Astrocyte (in vitro differentiated cells and primary cell): Measurements from ENCODE around the gene MAP4K2. TPM values are rescaled to one million over a fixed set of nuclear protein-coding genes. Genes with fewer than 3 reads are reported as not detected.

Experiments used
- DNase-seq: peaks from one replicate; pipeline ENCODE4 v3.0.0-alpha.2; 2010; ENCODE audit warnings: low read depth
- FAIRE-seq: peaks from 2 replicates; lab custom pipeline; 2011; peaks lifted over from hg19 to GRCh38; lab: Jason Lieb, UNC
- H2AFZ ChIP-seq: 2 replicates; pipeline ENCODE4 v1.6.0; 2012; ENCODE audit warnings: low read depth, low read length, inconsistent platforms
- H3K27ac ChIP-seq: 2 replicates; pipeline ENCODE4 v1.5.1; 2011; ENCODE audit warnings: low read depth, low read length, inconsistent platforms
- H3K27me3 ChIP-seq: 2 replicates; pipeline ENCODE4 v1.6.0; 2011; ENCODE audit warnings: low read length, inconsistent platforms; ENCODE audit not compliant: insufficient read depth
- H3K36me3 ChIP-seq: 2 replicates; pipeline ENCODE4 v1.5.1; 2011; ENCODE audit warnings: low read length, inconsistent platforms; ENCODE audit not compliant: insufficient read depth
- H3K4me1 ChIP-seq: 2 replicates; pipeline ENCODE4 v1.5.1; 2011; ENCODE audit warnings: low read length, inconsistent platforms; ENCODE audit not compliant: insufficient read depth
- H3K4me2 ChIP-seq: 2 replicates; pipeline ENCODE4 v1.6.0; 2012; ENCODE audit warnings: low read length, inconsistent platforms
- H3K4me3 ChIP-seq: 2 replicates; pipeline ENCODE4 v1.5.1; 2011; ENCODE audit warnings: low read depth, mild to moderate bottlenecking, low read length, inconsistent platforms; ENCODE audit not compliant: insufficient read depth
- H3K79me2 ChIP-seq: 2 replicates; pipeline ENCODE4 v1.6.0; 2012; ENCODE audit warnings: mild to moderate bottlenecking, low read length, inconsistent platforms; ENCODE audit not compliant: insufficient read depth
- H3K9ac ChIP-seq: 2 replicates; pipeline ENCODE4 v1.6.0; 2012; ENCODE audit warnings: mild to moderate bottlenecking, low read length, inconsistent platforms
- H3K9me3 ChIP-seq: 2 replicates; pipeline ENCODE4 v1.5.1; 2012; ENCODE audit warnings: low read depth, mild to moderate bottlenecking, low read length, inconsistent platforms; ENCODE audit not compliant: insufficient read depth
- H4K20me1 ChIP-seq: 2 replicates; pipeline ENCODE4 v1.6.0; 2012; ENCODE audit warnings: low read length, inconsistent platforms; ENCODE audit not compliant: insufficient read depth
- H3K27ac Mint-ChIP-seq: one replicate; pipeline ENCODE4 v1.8.0; 2021; ENCODE audit warnings: mild to moderate bottlenecking, mixed read lengths; ENCODE audit not compliant: unreplicated experiment
- H3K27me3 Mint-ChIP-seq: one replicate; pipeline ENCODE4 v1.8.0; 2021; ENCODE audit warnings: low read depth, mixed read lengths; ENCODE audit not compliant: unreplicated experiment
- H3K36me3 Mint-ChIP-seq: one replicate; pipeline ENCODE4 v1.8.0; 2021; ENCODE audit warnings: low read depth, mixed read lengths; ENCODE audit not compliant: unreplicated experiment
- H3K4me1 Mint-ChIP-seq: one replicate; pipeline ENCODE4 v1.8.0; 2021; ENCODE audit warnings: low read depth, mixed read lengths; ENCODE audit not compliant: unreplicated experiment
- H3K4me3 Mint-ChIP-seq: one replicate; pipeline ENCODE4 v1.8.0; 2021; ENCODE audit warnings: mild to moderate bottlenecking, moderate library complexity, mixed read lengths; ENCODE audit not compliant: unreplicated experiment
- H3K9me3 Mint-ChIP-seq: one replicate; pipeline ENCODE4 v1.8.0; 2021; ENCODE audit warnings: mild to moderate bottlenecking, mixed read lengths; ENCODE audit not compliant: unreplicated experiment
- EZH2 ChIP-seq: IDR thresholded peaks from 2 replicates; pipeline ENCODE4 v1.6.1; 2012; ENCODE audit warnings: mild to moderate bottlenecking, low read length, inconsistent platforms; ENCODE audit not compliant: insufficient read depth
- total RNA-seq: library from RNA; stranded (reverse); gene quantifications from 2 replicates; pipeline ENCODE4 v1.2.1, GENCODE V29; 2021
- TF ChIP-seq, protein P1 (sequence below): IDR thresholded peaks from 2 replicates; pipeline ENCODE4 v1.5.1; 2011; ENCODE audit warnings: low read depth, mild to moderate bottlenecking, inconsistent platforms, low read length, moderate library complexity; ENCODE audit not compliant: insufficient read depth

Gene MAP4K2
- total RNA-seq, 1 donor from 2014 or later = 11.2 TPM

DNA sequence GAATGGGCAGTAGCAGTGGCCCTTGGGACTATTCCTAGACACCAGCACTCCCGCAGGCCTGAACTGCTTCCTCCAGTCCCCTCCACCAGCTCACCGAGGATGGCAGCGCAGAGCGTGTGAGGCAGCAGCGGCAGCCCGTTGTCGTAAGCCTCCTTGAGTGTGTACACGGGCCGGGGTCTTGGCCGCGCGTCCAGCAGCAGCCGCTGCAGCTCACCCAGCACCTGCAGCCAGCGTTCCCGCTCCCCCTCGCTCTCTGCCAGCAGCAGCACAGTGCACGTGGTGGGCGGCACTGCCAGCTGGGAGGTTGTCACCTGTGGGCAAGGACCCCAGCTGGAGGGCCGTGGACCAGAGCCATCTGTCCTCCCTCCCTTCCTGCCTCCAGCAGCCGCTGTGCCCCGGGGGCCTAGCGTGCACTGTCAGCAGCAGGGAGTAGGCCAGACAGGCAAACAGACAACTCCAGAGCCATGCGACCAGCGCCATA is 28.4 kb upstream of the MAP4K2 start:
- TF ChIP-seq, protein P1, sequence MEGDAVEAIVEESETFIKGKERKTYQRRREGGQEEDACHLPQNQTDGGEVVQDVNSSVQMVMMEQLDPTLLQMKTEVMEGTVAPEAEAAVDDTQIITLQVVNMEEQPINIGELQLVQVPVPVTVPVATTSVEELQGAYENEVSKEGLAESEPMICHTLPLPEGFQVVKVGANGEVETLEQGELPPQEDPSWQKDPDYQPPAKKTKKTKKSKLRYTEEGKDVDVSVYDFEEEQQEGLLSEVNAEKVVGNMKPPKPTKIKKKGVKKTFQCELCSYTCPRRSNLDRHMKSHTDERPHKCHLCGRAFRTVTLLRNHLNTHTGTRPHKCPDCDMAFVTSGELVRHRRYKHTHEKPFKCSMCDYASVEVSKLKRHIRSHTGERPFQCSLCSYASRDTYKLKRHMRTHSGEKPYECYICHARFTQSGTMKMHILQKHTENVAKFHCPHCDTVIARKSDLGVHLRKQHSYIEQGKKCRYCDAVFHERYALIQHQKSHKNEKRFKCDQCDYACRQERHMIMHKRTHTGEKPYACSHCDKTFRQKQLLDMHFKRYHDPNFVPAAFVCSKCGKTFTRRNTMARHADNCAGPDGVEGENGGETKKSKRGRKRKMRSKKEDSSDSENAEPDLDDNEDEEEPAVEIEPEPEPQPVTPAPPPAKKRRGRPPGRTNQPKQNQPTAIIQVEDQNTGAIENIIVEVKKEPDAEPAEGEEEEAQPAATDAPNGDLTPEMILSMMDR = no peak
- TF ChIP-seq EZH2 = no peak
- H3K27me3 ChIP-seq = no peaks in the 10 kb centered on the region
- H3K36me3 ChIP-seq = no peaks in the 10 kb centered on the region
- H3K27ac ChIP-seq = no peak overlapping the region
- H3K4me1 ChIP-seq = peaks cover 6% of the 10 kb centered on the region
- no peaks in the 10 kb centered on the region for H3K79me2 ChIP-seq
- H3K4me1 Mint-ChIP-seq = no peaks in the 10 kb centered on the region
- H3K36me3 Mint-ChIP-seq = no peaks in the 10 kb centered on the region
- FAIRE-seq = no peak
- peaks cover 5% of the 10 kb centered on the region for H3K27me3 Mint-ChIP-seq
- H4K20me1 ChIP-seq = no peaks in the 10 kb centered on the region
- H3K4me3 ChIP-seq = no peak overlapping the region
- H3K9me3 Mint-ChIP-seq = no peaks in the 10 kb centered on the region
- no peak overlapping the region for H2AFZ ChIP-seq
- no peaks in the 10 kb centered on the region for H3K9me3 ChIP-seq
- no peak overlapping the region for H3K9ac ChIP-seq
- DNase-seq = no peak
- H3K4me3 Mint-ChIP-seq = no peak overlapping the region
- no peak overlapping the region for H3K27ac Mint-ChIP-seq
- H3K4me2 ChIP-seq = no peak overlapping the region

DNA sequence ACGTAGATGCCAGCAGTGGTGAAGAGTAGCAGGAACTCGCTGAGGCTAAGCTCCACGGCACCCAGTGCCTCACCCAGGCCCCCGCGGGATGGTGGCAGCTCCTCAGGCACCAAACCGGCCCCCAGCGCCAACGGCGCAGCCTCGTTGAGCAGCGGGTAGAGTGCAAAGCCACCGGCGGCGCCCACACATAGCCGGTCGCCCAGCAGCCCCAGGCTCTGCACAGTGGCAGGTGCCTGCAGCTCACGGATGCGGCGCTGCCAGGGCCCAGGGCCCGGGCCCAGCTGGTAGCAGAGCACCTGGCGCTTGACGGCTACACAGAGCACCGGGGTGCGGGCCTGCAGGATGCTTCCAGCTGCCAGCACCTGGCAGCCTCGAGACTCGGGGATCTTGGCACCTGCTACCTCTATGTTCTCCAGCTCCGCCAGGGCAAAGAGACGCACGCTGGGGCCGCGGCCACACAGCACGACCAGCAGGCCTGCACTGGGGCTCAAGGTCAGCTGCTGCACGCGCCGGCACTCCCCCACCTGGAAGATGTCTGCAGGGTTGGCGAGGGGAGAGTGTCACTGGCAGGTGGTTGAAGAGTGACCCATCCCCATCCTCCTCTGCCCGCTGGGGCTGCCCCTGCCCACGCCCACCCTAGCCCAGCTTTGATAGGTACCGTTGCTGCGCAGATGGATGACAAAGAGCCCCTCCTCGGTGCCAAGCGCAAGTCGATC is 26.7 kb upstream of the MAP4K2 start:
- Histone ChIP-seq H3K36me3 (no peaks in the 10 kb centered on the region), H3K9ac (no peak overlapping the region), H4K20me1 (no peaks in the 10 kb centered on the region), H3K9me3 (no peaks in the 10 kb centered on the region), H3K79me2 (no peaks in the 10 kb centered on the region), H3K27ac (no peak overlapping the region), H3K4me2 (no peak overlapping the region), H3K27me3 (no peaks in the 10 kb centered on the region), H2AFZ (no peak overlapping the region), H3K4me1 (no peaks in the 10 kb centered on the region), H3K4me3 (no peak overlapping the region)
- H3K36me3 Mint-ChIP-seq = no peaks in the 10 kb centered on the region
- H3K4me3 Mint-ChIP-seq = no peak overlapping the region
- FAIRE-seq (no peak), DNase-seq (no peak)
- H3K9me3 Mint-ChIP-seq = no peaks in the 10 kb centered on the region
- H3K27ac Mint-ChIP-seq = no peak overlapping the region
- H3K4me1 Mint-ChIP-seq = no peaks in the 10 kb centered on the region
- TF ChIP-seq EZH2 = no peak
- TF ChIP-seq, protein P1 = no peak
- H3K27me3 Mint-ChIP-seq = peaks cover 5% of the 10 kb centered on the region

DNA sequence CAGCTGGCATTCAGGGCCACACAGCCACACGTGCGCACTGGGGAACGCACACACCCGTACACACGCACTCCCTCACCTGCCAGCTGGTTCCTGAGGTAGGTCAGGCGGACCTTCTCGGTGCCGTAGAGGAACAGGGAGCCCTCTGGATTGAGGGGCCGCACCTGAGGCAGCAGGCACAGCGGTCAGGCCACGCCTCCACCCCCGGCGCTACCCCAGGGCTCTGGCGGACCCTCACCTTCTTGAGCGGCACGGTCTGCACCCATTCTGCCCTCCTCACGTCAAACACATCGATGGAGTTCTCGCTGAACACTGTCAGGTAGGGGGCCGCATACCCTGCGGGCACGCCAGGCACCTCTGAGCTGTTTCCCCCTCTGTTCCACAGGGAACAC is 24.4 kb upstream of the MAP4K2 start:
- no peak overlapping the region for H3K4me3 Mint-ChIP-seq
- Histone ChIP-seq H3K9me3 (no peaks in the 10 kb centered on the region), H3K27me3 (no peaks in the 10 kb centered on the region), H3K4me2 (no peak overlapping the region), H4K20me1 (no peaks in the 10 kb centered on the region), H2AFZ (no peak overlapping the region), H3K27ac (no peak overlapping the region), H3K36me3 (no peaks in the 10 kb centered on the region), H3K79me2 (no peaks in the 10 kb centered on the region), H3K9ac (no peak overlapping the region), H3K4me3 (no peak overlapping the region), H3K4me1 (no peaks in the 10 kb centered on the region)
- FAIRE-seq (no peak), DNase-seq (no peak)
- H3K27me3 Mint-ChIP-seq = peaks cover 5% of the 10 kb centered on the region
- H3K4me1 Mint-ChIP-seq = no peaks in the 10 kb centered on the region
- no peaks in the 10 kb centered on the region for H3K9me3 Mint-ChIP-seq
- TF ChIP-seq, protein P1 = no peak
- no peak for TF ChIP-seq EZH2
- no peaks in the 10 kb centered on the region for H3K36me3 Mint-ChIP-seq
- no peak overlapping the region for H3K27ac Mint-ChIP-seq
